Measurements from ENCODE around the gene FLNC. TPM values are rescaled to one million over a fixed set of nuclear protein-coding genes. Genes with fewer than 3 reads are reported as not detected.

Gene FLNC
- total RNA-seq, 2 experiments from 2014 or later, result 0.14 to 0.16 TPM

DNA sequence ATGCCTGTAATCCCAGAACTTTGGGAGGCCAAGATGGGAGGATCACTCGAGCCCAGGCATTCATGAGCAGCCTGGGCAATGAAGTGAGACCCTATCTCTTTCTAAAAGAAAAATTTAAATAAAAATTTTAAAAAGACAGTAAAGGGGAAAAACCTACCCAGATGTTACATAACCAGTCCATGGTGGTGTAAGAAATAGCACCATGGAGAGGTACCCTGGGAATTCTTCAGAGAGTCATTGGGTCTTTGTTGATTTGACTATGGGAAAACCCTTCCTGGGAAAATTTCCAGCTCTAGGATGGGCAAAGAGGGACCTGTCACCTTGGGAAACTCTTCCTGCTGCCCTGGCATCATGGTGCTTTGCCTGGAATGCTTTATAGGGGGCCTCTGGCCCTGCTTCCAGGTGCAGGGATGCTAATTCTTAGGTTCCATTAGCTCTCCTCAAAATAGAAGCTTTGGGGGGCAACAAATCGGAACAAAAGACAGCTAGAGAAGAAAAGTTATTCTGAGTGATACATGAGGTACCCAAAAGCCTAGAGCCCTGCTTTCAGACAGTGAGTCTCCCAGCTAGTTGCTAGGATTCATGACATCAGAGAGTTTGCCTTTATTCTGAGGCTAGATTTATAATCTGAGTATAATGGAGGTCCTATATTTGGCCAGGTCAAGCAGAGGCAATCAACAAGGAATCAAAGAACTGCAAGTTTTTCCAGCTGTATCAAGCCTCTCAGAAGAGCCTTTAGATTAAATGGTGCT, 28.4 kb upstream of the FLNC start:
- CTCF ChIA-PET, result interaction anchor here (1.2 to 1.3 kb wide), 2 partner anchors 41 to 82 kb away, joined by 3 to 4 read pairs; no protein-coding TSS in a partner anchor
- Mint-ChIP-seq H3K4me3 (no peak overlapping the region), H3K27ac (no peak overlapping the region), H3K27me3 (no peaks in the 10 kb centered on the region), H3K9me3 (no peaks in the 10 kb centered on the region), H3K36me3 (ENCODE audit: low read depth) (peaks cover 3% of the 10 kb centered on the region), H3K4me1 (ENCODE audit: low read depth) (no peaks in the 10 kb centered on the region)
- TF ChIP-seq, protein P1, sequence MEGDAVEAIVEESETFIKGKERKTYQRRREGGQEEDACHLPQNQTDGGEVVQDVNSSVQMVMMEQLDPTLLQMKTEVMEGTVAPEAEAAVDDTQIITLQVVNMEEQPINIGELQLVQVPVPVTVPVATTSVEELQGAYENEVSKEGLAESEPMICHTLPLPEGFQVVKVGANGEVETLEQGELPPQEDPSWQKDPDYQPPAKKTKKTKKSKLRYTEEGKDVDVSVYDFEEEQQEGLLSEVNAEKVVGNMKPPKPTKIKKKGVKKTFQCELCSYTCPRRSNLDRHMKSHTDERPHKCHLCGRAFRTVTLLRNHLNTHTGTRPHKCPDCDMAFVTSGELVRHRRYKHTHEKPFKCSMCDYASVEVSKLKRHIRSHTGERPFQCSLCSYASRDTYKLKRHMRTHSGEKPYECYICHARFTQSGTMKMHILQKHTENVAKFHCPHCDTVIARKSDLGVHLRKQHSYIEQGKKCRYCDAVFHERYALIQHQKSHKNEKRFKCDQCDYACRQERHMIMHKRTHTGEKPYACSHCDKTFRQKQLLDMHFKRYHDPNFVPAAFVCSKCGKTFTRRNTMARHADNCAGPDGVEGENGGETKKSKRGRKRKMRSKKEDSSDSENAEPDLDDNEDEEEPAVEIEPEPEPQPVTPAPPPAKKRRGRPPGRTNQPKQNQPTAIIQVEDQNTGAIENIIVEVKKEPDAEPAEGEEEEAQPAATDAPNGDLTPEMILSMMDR (IDR thresholded peaks at IDR 0.05), result no peak
- intact Hi-C loops (cut with micrococcal nuclease), result no loop called here
- DNase-seq (no peak), ATAC-seq (no peak)
- POLR2A ChIA-PET, result interaction anchor here (1.0 to 1.2 kb wide), 2 partner anchors 13 to 17 kb away, joined by 3 to 4 read pairs; no protein-coding TSS in a partner anchor

DNA sequence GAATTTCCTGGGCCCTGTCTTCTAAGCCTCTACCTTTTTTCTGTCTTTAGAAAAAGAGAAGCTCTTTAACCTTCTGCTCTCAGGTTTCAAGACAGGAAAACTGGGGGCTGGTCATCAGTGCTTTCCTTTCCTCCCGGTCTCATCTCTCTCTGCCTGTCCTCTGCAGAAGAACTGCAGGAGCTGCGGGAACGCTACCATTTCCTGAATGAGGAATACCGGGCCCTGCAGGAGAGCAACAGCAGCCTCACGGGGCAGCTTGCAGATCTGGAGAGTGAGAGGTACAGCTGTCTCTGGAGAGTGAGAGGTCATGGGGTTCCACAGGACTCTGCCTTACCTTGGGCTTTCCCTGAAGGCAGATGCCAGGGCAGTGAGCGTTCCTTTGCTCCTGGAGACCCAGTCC, 25.7 kb upstream of the FLNC start:
- intact Hi-C loops (cut with micrococcal nuclease), result no loop called here
- no peaks in the 10 kb centered on the region for H3K27me3 Mint-ChIP-seq
- POLR2A ChIA-PET, result no interaction called here
- no peaks in the 10 kb centered on the region for H3K9me3 Mint-ChIP-seq
- H3K36me3 Mint-ChIP-seq (ENCODE audit: low read depth), result peaks cover 3% of the 10 kb centered on the region
- H3K27ac Mint-ChIP-seq, result no peak overlapping the region
- no peak for ATAC-seq
- CTCF ChIA-PET, result no interaction called here
- no peak for DNase-seq
- no peak overlapping the region for H3K4me3 Mint-ChIP-seq
- TF ChIP-seq, protein P1 (IDR thresholded peaks at IDR 0.05), result no peak
- H3K4me1 Mint-ChIP-seq (ENCODE audit: low read depth), result no peaks in the 10 kb centered on the region

DNA sequence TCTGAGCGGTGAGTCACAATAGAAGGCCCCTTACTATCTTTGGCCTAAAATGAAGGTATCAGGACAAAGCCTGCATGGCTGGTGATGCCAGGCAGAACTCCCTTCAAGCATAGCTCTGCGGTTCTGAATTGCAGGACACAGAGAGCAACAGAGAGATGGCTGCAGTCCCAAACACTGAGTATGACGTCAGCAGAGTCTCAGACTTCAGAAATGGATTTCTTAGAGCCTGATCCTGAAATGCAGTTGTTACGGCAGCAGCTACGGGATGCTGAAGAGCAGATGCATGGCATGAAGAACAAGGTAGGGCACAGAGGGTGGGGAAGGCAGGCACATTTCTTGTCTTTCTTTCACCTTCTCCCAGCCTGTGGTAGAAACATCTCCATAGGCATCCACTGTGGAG, 25.0 kb upstream of the FLNC start:
- Mint-ChIP-seq H3K9me3 (no peaks in the 10 kb centered on the region), H3K27me3 (no peaks in the 10 kb centered on the region), H3K4me1 (ENCODE audit: low read depth) (no peaks in the 10 kb centered on the region), H3K4me3 (no peak overlapping the region), H3K36me3 (ENCODE audit: low read depth) (peaks cover 3% of the 10 kb centered on the region), H3K27ac (no peak overlapping the region)
- no peak for DNase-seq
- intact Hi-C loops (cut with micrococcal nuclease), result no loop called here
- ChIA-PET CTCF (no interaction called here), POLR2A (no interaction called here)
- no peak for ATAC-seq
- TF ChIP-seq, protein P1 (IDR thresholded peaks at IDR 0.05), result no peak

DNA sequence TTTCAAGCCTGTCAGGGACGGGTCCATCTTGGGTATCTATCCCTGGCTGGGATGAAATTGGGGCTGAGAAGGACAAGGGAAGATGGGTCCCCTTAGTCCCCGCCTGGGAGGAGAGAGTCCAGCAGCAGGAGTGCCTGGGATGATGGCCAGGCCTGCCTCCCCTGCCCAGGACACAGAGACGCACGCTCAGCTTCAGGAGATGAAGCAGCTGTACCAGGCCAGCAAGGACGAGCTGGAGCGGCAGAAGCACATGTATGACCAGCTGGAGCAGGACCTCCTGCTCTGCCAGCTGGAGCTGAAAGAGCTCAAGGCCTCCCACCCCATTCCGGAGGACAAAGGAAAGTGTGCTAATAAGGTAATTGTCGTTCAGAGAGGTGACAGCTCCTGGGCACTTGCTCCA, 23.0 kb upstream of the FLNC start:
- no peaks in the 10 kb centered on the region for H3K4me1 Mint-ChIP-seq (ENCODE audit: low read depth)
- DNase-seq (no peak), ATAC-seq (no peak)
- intact Hi-C loops (cut with micrococcal nuclease), result no loop called here
- H3K27ac Mint-ChIP-seq, result no peak overlapping the region
- no peaks in the 10 kb centered on the region for H3K27me3 Mint-ChIP-seq
- no peaks in the 10 kb centered on the region for H3K9me3 Mint-ChIP-seq
- ChIA-PET CTCF (interaction anchor here (0.6 to 1.6 kb wide), 3 partner anchors 39 to 284 kb away, joined by 3 to 4 read pairs (median 4); no protein-coding TSS in a partner anchor), POLR2A (no interaction called here)
- H3K36me3 Mint-ChIP-seq (ENCODE audit: low read depth), result no peaks in the 10 kb centered on the region
- TF ChIP-seq, protein P1 (IDR thresholded peaks at IDR 0.05), result no peak
- H3K4me3 Mint-ChIP-seq, result no peak overlapping the region

DNA sequence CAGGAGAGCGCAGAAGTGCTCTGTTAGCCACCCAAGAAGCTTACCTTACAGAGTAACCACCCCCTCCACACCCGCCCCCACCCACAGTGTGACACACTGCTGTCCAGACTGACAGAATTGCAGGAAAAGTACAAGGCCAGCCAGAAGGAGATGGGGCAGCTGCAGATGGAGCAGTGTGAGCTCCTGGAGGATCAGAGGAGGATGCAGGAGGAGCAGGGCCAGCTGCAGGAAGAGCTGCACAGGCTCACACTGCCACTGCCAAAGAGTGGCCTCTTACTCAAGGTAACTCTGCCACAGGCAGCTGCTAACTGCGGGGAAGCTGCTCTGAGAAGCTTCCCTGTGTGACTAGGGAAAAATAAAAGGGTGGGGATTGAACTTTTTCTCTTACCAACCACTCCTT, 20.8 kb upstream of the FLNC start:
- DNase-seq (no peak), ATAC-seq (no peak)
- H3K36me3 Mint-ChIP-seq (ENCODE audit: low read depth), result no peaks in the 10 kb centered on the region
- no peak overlapping the region for H3K27ac Mint-ChIP-seq
- POLR2A ChIA-PET, result no interaction called here
- H3K4me3 Mint-ChIP-seq, result no peak overlapping the region
- intact Hi-C loops (cut with micrococcal nuclease), result no loop called here
- TF ChIP-seq, protein P1 (IDR thresholded peaks at IDR 0.05), result no peak
- H3K27me3 Mint-ChIP-seq, result no peaks in the 10 kb centered on the region
- CTCF ChIA-PET, result interaction anchor here (1.4 kb wide), 1 partner anchor 32 kb away, joined by 3 read pairs; no protein-coding TSS in a partner anchor
- no peaks in the 10 kb centered on the region for H3K4me1 Mint-ChIP-seq (ENCODE audit: low read depth)
- no peaks in the 10 kb centered on the region for H3K9me3 Mint-ChIP-seq
